Astrocyte (in vitro differentiated cells and primary cell): ENCODE data around the gene NUDT14. TPM values are rescaled to one million over a fixed set of nuclear protein-coding genes. Genes with fewer than 3 reads are reported as not detected.

Experiments used
- DNase-seq: peaks from one replicate; pipeline ENCODE4 v3.0.0-alpha.2; 2010; ENCODE audit warnings: low read depth
- FAIRE-seq: peaks from 2 replicates; lab custom pipeline; 2011; peaks lifted over from hg19 to GRCh38; lab: Jason Lieb, UNC
- H2AFZ ChIP-seq: 2 replicates; pipeline ENCODE4 v1.6.0; 2012; ENCODE audit warnings: low read depth, low read length, inconsistent platforms
- H3K27ac ChIP-seq: 2 replicates; pipeline ENCODE4 v1.5.1; 2011; ENCODE audit warnings: low read depth, low read length, inconsistent platforms
- H3K27me3 ChIP-seq: 2 replicates; pipeline ENCODE4 v1.6.0; 2011; ENCODE audit warnings: low read length, inconsistent platforms; ENCODE audit not compliant: insufficient read depth
- H3K36me3 ChIP-seq: 2 replicates; pipeline ENCODE4 v1.5.1; 2011; ENCODE audit warnings: low read length, inconsistent platforms; ENCODE audit not compliant: insufficient read depth
- H3K4me1 ChIP-seq: 2 replicates; pipeline ENCODE4 v1.5.1; 2011; ENCODE audit warnings: low read length, inconsistent platforms; ENCODE audit not compliant: insufficient read depth
- H3K4me2 ChIP-seq: 2 replicates; pipeline ENCODE4 v1.6.0; 2012; ENCODE audit warnings: low read length, inconsistent platforms
- H3K4me3 ChIP-seq: 2 replicates; pipeline ENCODE4 v1.5.1; 2011; ENCODE audit warnings: low read depth, mild to moderate bottlenecking, low read length, inconsistent platforms; ENCODE audit not compliant: insufficient read depth
- H3K79me2 ChIP-seq: 2 replicates; pipeline ENCODE4 v1.6.0; 2012; ENCODE audit warnings: mild to moderate bottlenecking, low read length, inconsistent platforms; ENCODE audit not compliant: insufficient read depth
- H3K9ac ChIP-seq: 2 replicates; pipeline ENCODE4 v1.6.0; 2012; ENCODE audit warnings: mild to moderate bottlenecking, low read length, inconsistent platforms
- H3K9me3 ChIP-seq: 2 replicates; pipeline ENCODE4 v1.5.1; 2012; ENCODE audit warnings: low read depth, mild to moderate bottlenecking, low read length, inconsistent platforms; ENCODE audit not compliant: insufficient read depth
- H4K20me1 ChIP-seq: 2 replicates; pipeline ENCODE4 v1.6.0; 2012; ENCODE audit warnings: low read length, inconsistent platforms; ENCODE audit not compliant: insufficient read depth
- H3K27ac Mint-ChIP-seq: one replicate; pipeline ENCODE4 v1.8.0; 2021; ENCODE audit warnings: mild to moderate bottlenecking, mixed read lengths; ENCODE audit not compliant: unreplicated experiment
- H3K27me3 Mint-ChIP-seq: one replicate; pipeline ENCODE4 v1.8.0; 2021; ENCODE audit warnings: low read depth, mixed read lengths; ENCODE audit not compliant: unreplicated experiment
- H3K36me3 Mint-ChIP-seq: one replicate; pipeline ENCODE4 v1.8.0; 2021; ENCODE audit warnings: low read depth, mixed read lengths; ENCODE audit not compliant: unreplicated experiment
- H3K4me1 Mint-ChIP-seq: one replicate; pipeline ENCODE4 v1.8.0; 2021; ENCODE audit warnings: low read depth, mixed read lengths; ENCODE audit not compliant: unreplicated experiment
- H3K4me3 Mint-ChIP-seq: one replicate; pipeline ENCODE4 v1.8.0; 2021; ENCODE audit warnings: mild to moderate bottlenecking, moderate library complexity, mixed read lengths; ENCODE audit not compliant: unreplicated experiment
- H3K9me3 Mint-ChIP-seq: one replicate; pipeline ENCODE4 v1.8.0; 2021; ENCODE audit warnings: mild to moderate bottlenecking, mixed read lengths; ENCODE audit not compliant: unreplicated experiment
- CTCF ChIP-seq: IDR thresholded peaks from 2 replicates; pipeline ENCODE4 v1.5.1; 2011; ENCODE audit warnings: low read depth, mild to moderate bottlenecking, inconsistent platforms, low read length, moderate library complexity; ENCODE audit not compliant: insufficient read depth
- EZH2 ChIP-seq: IDR thresholded peaks from 2 replicates; pipeline ENCODE4 v1.6.1; 2012; ENCODE audit warnings: mild to moderate bottlenecking, low read length, inconsistent platforms; ENCODE audit not compliant: insufficient read depth
- total RNA-seq: library from RNA; stranded (reverse); gene quantifications from 2 replicates; pipeline ENCODE4 v1.2.1, GENCODE V29; 2021

NUDT14 gene
- total RNA-seq, 1 donor from 2014 or later = 17.5 TPM

GRCh38 chr14:105166571-105167302, 14.4 kb downstream of the NUDT14 start:
- no peaks in the 10 kb centered on the region for H3K36me3 Mint-ChIP-seq
- H3K27ac Mint-ChIP-seq = no peak overlapping the region
- Histone ChIP-seq H2AFZ (no peak overlapping the region), H3K9ac (no peak overlapping the region), H3K9me3 (no peaks in the 10 kb centered on the region), H3K79me2 (no peaks in the 10 kb centered on the region), H3K27ac (no peak overlapping the region), H3K4me1 (peaks cover 4% of the 10 kb centered on the region), H3K4me3 (no peak overlapping the region), H3K27me3 (peaks cover 17% of the 10 kb centered on the region), H3K4me2 (peak overlapping the region; percentile 66), H3K36me3 (no peaks in the 10 kb centered on the region), H4K20me1 (peaks cover 17% of the 10 kb centered on the region)
- peak overlapping the region; percentile 22 for H3K4me3 Mint-ChIP-seq
- DNase-seq (no peak), FAIRE-seq (no peak)
- peaks cover 17% of the 10 kb centered on the region for H3K27me3 Mint-ChIP-seq
- no peaks in the 10 kb centered on the region for H3K4me1 Mint-ChIP-seq
- no peaks in the 10 kb centered on the region for H3K9me3 Mint-ChIP-seq
- no peak for TF ChIP-seq EZH2
- no peak for TF ChIP-seq CTCF

- H3K4me1 Mint-ChIP-seq = no peaks in the 10 kb centered on the region
- no peaks in the 10 kb centered on the region for H3K36me3 Mint-ChIP-seq
- H3K27me3 Mint-ChIP-seq = peaks cover 17% of the 10 kb centered on the region
- Histone ChIP-seq H4K20me1 (peaks cover 17% of the 10 kb centered on the region), H3K27me3 (peaks cover 17% of the 10 kb centered on the region), H3K4me2 (no peak overlapping the region), H3K9me3 (no peaks in the 10 kb centered on the region), H3K27ac (no peak overlapping the region), H2AFZ (no peak overlapping the region), H3K4me3 (no peak overlapping the region), H3K36me3 (no peaks in the 10 kb centered on the region), H3K79me2 (no peaks in the 10 kb centered on the region), H3K9ac (no peak overlapping the region), H3K4me1 (peaks cover 4% of the 10 kb centered on the region)
- H3K4me3 Mint-ChIP-seq = no peak overlapping the region
- no peaks in the 10 kb centered on the region for H3K9me3 Mint-ChIP-seq
- no peak for FAIRE-seq
- no peak for DNase-seq
- TF ChIP-seq EZH2 = no peak
- no peak for TF ChIP-seq CTCF
- H3K27ac Mint-ChIP-seq = no peak overlapping the region
Measured at GRCh38 chr14:105165761-105166485, 15.2 kb downstream of the NUDT14 start.
